HG03520 (cell line): ENCODE results near the gene DCC.

ENCODE experiments used
- ATAC-seq: cut with Tn5 transposase; IDR thresholded peaks from one replicate; pipeline ENCODE4 v1.9.1; 2021; ENCODE audit warnings: mild to moderate bottlenecking, moderate library complexity; ENCODE audit not compliant: unreplicated experiment

DCC gene

GRCh38 chr18:52489396-52490306 lies 149.7 kb downstream of the DCC start:
- ATAC-seq: no peak

GRCh38 chr18:52496426-52496825 lies 156.4 kb downstream of the DCC start:
- ATAC-seq: no peak

GRCh38 chr18:52499016-52499415 lies 159.0 kb downstream of the DCC start:
- ATAC-seq: no peak

- no peak for ATAC-seq
Measured at GRCh38 chr18:52499644-52500043, 159.6 kb downstream of the DCC start.

DNA sequence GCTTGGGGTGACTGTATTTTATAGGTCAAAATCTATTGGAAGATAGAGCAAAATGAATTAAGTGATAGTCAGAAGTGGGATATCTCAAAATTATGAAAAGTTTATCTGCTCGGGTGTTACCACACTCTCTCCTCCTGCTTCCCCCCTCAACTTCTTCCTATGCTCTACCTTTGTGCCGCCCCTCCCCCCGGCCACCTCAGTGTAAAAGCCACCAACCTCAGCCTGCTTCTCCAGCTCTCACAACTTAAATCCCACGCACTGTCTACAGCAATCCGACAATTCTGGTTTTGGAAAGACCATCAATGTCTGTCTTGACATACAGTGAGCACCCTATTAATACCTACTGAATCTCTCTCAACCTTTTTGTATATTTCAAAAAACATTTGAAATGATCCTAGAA lies 164.6 kb downstream of the DCC start:
- no peak for ATAC-seq

GRCh38 chr18:52510139-52510538 lies 170.1 kb downstream of the DCC start:
- ATAC-seq: no peak

- ATAC-seq: no peak
Measured at GRCh38 chr18:52518086-52518485, 178.1 kb downstream of the DCC start.

DNA sequence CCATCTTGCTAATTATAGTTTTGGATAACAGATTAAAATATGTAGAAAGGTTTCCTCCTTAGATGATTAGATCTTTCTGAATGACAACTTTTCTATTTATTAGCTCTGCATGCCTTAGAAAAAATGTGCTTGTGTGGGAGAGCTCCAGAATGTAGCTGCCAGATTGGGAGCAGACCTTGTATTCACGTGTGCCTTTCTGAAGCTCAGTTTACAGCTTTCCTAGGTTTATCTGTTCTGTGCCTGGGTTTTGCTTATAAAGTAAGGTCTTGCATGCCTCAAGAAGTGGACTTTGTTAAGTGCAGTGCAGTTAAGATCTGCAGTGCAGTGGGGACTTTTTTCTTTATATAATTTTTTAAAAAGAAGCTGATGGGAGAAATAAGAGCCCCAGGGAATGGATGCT lies 179.0 kb downstream of the DCC start:
- ATAC-seq: no peak

DNA sequence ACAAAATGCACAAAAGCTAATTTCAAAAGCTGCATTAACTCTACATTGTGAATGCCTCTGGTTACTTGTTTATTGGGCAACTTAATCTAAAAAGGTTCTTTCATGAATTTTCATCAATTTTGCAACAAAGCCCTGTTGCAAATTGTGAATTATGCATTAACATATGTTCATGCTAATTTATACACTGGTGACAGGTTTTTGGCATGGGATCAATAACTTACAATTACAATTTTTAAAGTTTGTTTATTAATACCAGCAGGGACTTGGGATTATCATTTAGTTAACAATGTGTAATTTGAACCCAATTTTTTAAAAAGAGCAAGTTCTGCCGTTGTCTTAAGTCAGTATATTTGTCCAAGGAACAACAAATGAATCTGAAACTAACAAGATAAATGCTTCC lies 183.6 kb downstream of the DCC start:
- ATAC-seq: no peak

- ATAC-seq: no peak
Measured at GRCh38 chr18:52531836-52532235, 191.8 kb downstream of the DCC start.

GRCh38 chr18:52536039-52536438 lies 196.0 kb downstream of the DCC start:
- no peak for ATAC-seq

GRCh38 chr18:52537261-52537660 lies 197.3 kb downstream of the DCC start:
- ATAC-seq: no peak

- no peak for ATAC-seq
Measured at GRCh38 chr18:52541056-52541455, 201.1 kb downstream of the DCC start.

DNA sequence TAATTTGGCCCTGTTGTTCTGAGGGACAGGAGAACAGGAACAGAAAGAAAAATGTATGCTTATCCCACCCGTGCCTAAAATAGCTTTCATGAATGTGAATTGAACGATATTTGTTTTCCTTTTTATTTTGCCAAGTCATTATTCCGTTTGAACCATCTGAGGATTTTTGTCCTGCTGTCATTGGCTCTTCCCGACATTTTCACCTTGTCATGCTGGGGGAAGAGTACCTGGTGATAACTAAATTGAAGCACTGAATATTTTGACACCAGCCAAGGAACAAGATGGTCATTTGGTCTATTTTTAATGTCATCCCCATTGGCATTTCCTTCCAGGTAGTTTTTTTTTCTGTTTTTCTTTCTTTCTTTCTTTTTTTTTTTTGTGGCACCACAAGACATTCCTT lies 204.1 kb downstream of the DCC start:
- no peak for ATAC-seq

DNA sequence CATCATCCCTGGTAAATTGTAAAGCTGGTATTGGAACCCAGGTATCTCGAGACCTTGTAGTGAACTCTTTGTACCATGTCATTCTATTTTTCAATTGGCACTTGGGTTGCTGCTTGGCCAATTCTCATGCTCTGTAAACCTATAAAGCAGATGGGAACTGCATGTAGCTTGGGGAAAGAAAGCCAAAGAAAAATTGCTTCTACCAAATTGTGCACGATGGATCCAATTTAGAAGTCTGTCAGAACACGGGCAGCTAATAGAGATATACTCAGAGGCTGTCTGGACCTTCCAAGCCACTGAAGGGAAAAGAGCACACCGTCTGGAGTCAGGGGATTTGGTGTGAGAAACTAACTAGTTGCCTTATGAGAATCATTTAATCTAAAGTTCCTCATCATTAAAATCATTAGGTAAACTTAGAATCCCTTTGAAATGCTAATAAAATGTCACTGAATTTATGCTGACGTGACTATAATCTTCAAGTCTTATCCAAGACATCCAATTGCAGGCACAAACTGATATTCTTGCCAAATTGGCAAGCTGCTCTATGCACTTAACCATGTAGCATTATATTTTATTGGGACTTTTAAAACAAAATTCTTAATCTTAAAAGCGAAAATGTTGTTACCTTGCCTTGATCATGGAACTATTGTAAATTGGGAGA lies 206.8 kb downstream of the DCC start:
- no peak for ATAC-seq

DNA sequence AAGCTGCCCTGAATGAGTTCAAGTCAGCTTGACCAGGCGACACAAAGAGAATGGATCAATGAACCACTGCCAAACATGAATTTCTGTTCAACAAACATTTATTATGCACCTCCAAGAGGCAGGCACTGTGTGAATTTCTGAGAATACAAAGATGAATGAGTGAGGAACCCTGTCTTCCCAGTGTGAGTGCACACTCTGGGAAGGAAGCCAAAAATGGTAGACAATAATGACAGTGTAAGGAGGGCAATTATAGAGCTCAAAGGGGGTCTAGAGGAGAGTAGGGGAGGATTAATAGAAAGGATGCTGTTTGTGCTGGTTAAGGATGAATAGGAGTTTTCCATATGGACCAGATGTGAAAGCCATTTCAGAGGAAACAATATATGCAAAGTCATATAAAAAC lies 213.4 kb downstream of the DCC start:
- ATAC-seq: no peak

DNA sequence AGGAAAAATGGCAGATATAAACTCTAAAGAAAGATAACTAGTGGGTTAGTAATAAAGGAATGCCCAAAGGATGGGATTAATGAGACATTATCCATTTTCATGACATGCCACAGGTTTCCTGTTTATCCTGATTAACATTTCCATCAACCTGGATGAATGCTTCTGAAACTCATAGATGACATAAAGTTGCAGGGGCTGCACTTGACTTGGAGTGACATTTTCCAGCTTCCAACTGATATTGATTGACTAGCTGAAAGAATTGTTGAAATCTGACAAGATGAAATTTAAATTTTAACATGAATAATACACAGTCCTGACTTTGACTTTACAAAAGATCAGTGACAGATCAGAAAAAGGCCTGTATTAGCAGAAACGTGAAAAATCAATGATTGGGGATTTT lies 214.2 kb downstream of the DCC start:
- ATAC-seq: no peak

DNA sequence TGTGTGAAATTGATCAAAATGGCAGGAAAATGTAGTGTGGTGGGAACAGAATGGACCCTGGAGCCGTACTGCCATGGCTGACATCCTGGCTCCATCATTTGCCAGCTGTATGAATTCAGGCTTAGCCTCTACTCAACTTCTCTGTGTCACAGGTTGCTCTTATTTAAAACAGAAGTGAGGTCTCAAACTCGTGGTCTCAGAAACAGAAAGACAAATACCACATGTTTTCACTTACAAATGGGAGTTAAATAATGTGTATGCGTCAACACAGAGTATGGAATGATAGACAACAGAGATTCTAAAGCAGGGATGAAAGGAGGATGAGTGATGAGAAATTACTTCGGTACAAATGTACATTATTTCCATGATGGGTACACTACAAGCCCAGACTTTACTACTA lies 227.4 kb downstream of the DCC start:
- no peak for ATAC-seq

GRCh38 chr18:52569492-52569891 lies 229.5 kb downstream of the DCC start:
- ATAC-seq: no peak

DNA sequence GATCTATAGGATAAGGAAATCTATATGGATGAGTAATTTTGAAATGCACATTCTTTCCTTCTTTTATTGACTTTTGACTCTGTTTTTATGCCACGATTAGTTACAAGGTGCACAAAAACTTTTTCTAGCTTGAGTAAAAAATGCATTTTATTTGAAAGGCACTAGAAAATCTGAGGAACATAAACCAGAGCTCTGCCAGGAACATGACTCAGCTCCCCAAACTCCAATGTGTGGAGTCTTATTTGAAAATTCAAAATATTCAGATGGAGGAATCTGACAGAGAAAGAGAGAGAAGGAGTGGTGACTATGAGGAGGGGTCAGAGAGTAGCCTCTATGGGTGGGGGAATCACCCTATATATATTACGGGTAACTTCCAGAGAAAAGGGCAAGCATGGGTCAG lies 231.0 kb downstream of the DCC start:
- no peak for ATAC-seq

GRCh38 chr18:52572036-52573000 lies 232.3 kb downstream of the DCC start:
- no peak for ATAC-seq
